Adipocyte (in vitro differentiated cells): ENCODE data around the gene SRP19.

Experiments
- DNase-seq: peaks from one replicate; pipeline ENCODE4 v3.0.0-alpha.2; 2015; ENCODE audit warnings: low read depth
- H3K27me3 ChIP-seq: replicated peaks from 2 replicates; pipeline ENCODE4 v1.7.0; 2013; ENCODE audit warnings: mild to moderate bottlenecking, low read length, moderate library complexity; ENCODE audit not compliant: control insufficient read depth, insufficient read depth
- H3K36me3 ChIP-seq: 2 replicates; pipeline ENCODE4 v1.7.0; 2013; ENCODE audit warnings: low read length, mild to moderate bottlenecking, moderate library complexity; ENCODE audit not compliant: control insufficient read depth, insufficient read depth, severe bottlenecking
- H3K4me1 ChIP-seq: 2 replicates; pipeline ENCODE4 v1.7.0; 2013; ENCODE audit warnings: mild to moderate bottlenecking, low read length, moderate library complexity; ENCODE audit not compliant: control insufficient read depth, insufficient read depth
- H3K4me3 ChIP-seq: 2 replicates; pipeline ENCODE4 v1.7.0; 2013; ENCODE audit warnings: mild to moderate bottlenecking, low read length, moderate library complexity
- H3K9ac ChIP-seq: 2 replicates; pipeline ENCODE4 v1.7.0; 2013; ENCODE audit warnings: mild to moderate bottlenecking, low read length, moderate library complexity
- H3K9me3 ChIP-seq: 2 replicates; pipeline ENCODE4 v1.7.0; 2013; ENCODE audit warnings: mild to moderate bottlenecking, low read length, moderate library complexity; ENCODE audit not compliant: control insufficient read depth

SRP19 gene

GRCh38 chr5:112860929-112861637 lies at the start of gene SRP19:
TSS of gene SRP19 (plus strand) at chr5:112861287. CDS start at chr5:112861377, 90 bp downstream.
- Histone ChIP-seq H3K4me1 (peaks cover 45% of the 10 kb centered on the region), H3K4me3 (peak within 1 kb of the TSS; percentile 99), H3K27me3 (no peaks in the 10 kb centered on the region), H3K36me3 (peaks cover 32% of the 10 kb centered on the region), H3K9ac (peak within 1 kb of the TSS; percentile 99), H3K9me3 (no peaks in the 10 kb centered on the region)
- DNase-seq: peak; percentile 100

- no peak overlapping the region for H3K4me3 ChIP-seq
- no peak for DNase-seq
- H3K36me3 ChIP-seq: peaks cover 43% of the 10 kb centered on the region
- no peaks in the 10 kb centered on the region for H3K27me3 ChIP-seq
- no peak overlapping the region for H3K9ac ChIP-seq
- no peaks in the 10 kb centered on the region for H3K9me3 ChIP-seq
- H3K4me1 ChIP-seq: no peaks in the 10 kb centered on the region
Observed at GRCh38 chr5:112812549-112812948, 48.5 kb upstream of the SRP19 start.

- no peaks in the 10 kb centered on the region for H3K9me3 ChIP-seq
- DNase-seq: no peak
- H3K4me3 ChIP-seq: no peak overlapping the region
- H3K36me3 ChIP-seq: peaks cover 76% of the 10 kb centered on the region
- H3K27me3 ChIP-seq: no peaks in the 10 kb centered on the region
- no peaks in the 10 kb centered on the region for H3K4me1 ChIP-seq
- no peak overlapping the region for H3K9ac ChIP-seq
Observed at GRCh38 chr5:112820246-112820645, 40.8 kb upstream of the SRP19 start.

GRCh38 chr5:112822456-112822855 lies 38.6 kb upstream of the SRP19 start:
- Histone ChIP-seq H3K27me3 (no peaks in the 10 kb centered on the region), H3K9me3 (no peaks in the 10 kb centered on the region), H3K9ac (no peak overlapping the region), H3K4me1 (no peaks in the 10 kb centered on the region), H3K36me3 (peaks cover 76% of the 10 kb centered on the region), H3K4me3 (no peak overlapping the region)
- DNase-seq: peak; percentile 64

- Histone ChIP-seq H3K9me3 (no peaks in the 10 kb centered on the region), H3K4me1 (no peaks in the 10 kb centered on the region), H3K9ac (no peak overlapping the region), H3K27me3 (no peaks in the 10 kb centered on the region), H3K36me3 (peaks cover 76% of the 10 kb centered on the region), H3K4me3 (no peak overlapping the region)
- no peak for DNase-seq
Observed at GRCh38 chr5:112823181-112823580, 37.9 kb upstream of the SRP19 start.

GRCh38 chr5:112823656-112824055 lies 37.4 kb upstream of the SRP19 start:
- Histone ChIP-seq H3K4me3 (no peak overlapping the region), H3K36me3 (peaks cover 81% of the 10 kb centered on the region)
- DNase-seq: no peak

GRCh38 chr5:112824197-112824596 lies 36.9 kb upstream of the SRP19 start:
- Histone ChIP-seq H3K36me3 (peaks cover 82% of the 10 kb centered on the region), H3K9me3 (no peaks in the 10 kb centered on the region), H3K27me3 (no peaks in the 10 kb centered on the region), H3K9ac (no peak overlapping the region), H3K4me3 (no peak overlapping the region), H3K4me1 (no peaks in the 10 kb centered on the region)
- DNase-seq: no peak

More at GRCh38 chr5:112823656-112824055, 37.4 kb upstream of the SRP19 start:
- Histone ChIP-seq H3K9ac (no peak overlapping the region), H3K4me1 (no peaks in the 10 kb centered on the region), H3K9me3 (no peaks in the 10 kb centered on the region), H3K27me3 (no peaks in the 10 kb centered on the region)

- no peak overlapping the region for H3K4me3 ChIP-seq
- H3K27me3 ChIP-seq: no peaks in the 10 kb centered on the region
- no peaks in the 10 kb centered on the region for H3K4me1 ChIP-seq
- peaks cover 57% of the 10 kb centered on the region for H3K36me3 ChIP-seq
- no peaks in the 10 kb centered on the region for H3K9me3 ChIP-seq
- H3K9ac ChIP-seq: no peak overlapping the region
- no peak for DNase-seq
Observed at GRCh38 chr5:112830378-112830777, 30.7 kb upstream of the SRP19 start.

- Histone ChIP-seq H3K4me1 (no peaks in the 10 kb centered on the region), H3K4me3 (no peak overlapping the region), H3K9me3 (no peaks in the 10 kb centered on the region), H3K36me3 (peaks cover 55% of the 10 kb centered on the region), H3K9ac (no peak overlapping the region), H3K27me3 (no peaks in the 10 kb centered on the region)
- no peak for DNase-seq
Observed at GRCh38 chr5:112833971-112834370, 27.1 kb upstream of the SRP19 start.

- no peak for DNase-seq
- H3K9me3 ChIP-seq: no peaks in the 10 kb centered on the region
- no peaks in the 10 kb centered on the region for H3K27me3 ChIP-seq
- no peak overlapping the region for H3K4me3 ChIP-seq
- H3K9ac ChIP-seq: no peak overlapping the region
- peaks cover 19% of the 10 kb centered on the region for H3K36me3 ChIP-seq
- H3K4me1 ChIP-seq: peaks cover 12% of the 10 kb centered on the region
Observed at GRCh38 chr5:112844489-112844888, 16.6 kb upstream of the SRP19 start.

- Histone ChIP-seq H3K36me3 (peaks cover 2% of the 10 kb centered on the region), H3K4me3 (no peak overlapping the region)
- DNase-seq: no peak
Observed at GRCh38 chr5:112846556-112846955, 14.5 kb upstream of the SRP19 start.

GRCh38 chr5:112847306-112847705 lies 13.8 kb upstream of the SRP19 start:
- DNase-seq: peak; percentile 14
- Histone ChIP-seq H3K36me3 (no peaks in the 10 kb centered on the region), H3K27me3 (no peaks in the 10 kb centered on the region), H3K9me3 (no peaks in the 10 kb centered on the region), H3K4me1 (peaks cover 12% of the 10 kb centered on the region), H3K4me3 (no peak overlapping the region), H3K9ac (no peak overlapping the region)

More at GRCh38 chr5:112846556-112846955, 14.5 kb upstream of the SRP19 start:
- no peak overlapping the region for H3K9ac ChIP-seq
- no peaks in the 10 kb centered on the region for H3K27me3 ChIP-seq
- peaks cover 12% of the 10 kb centered on the region for H3K4me1 ChIP-seq
- H3K9me3 ChIP-seq: no peaks in the 10 kb centered on the region
